ENCODE data around the gene ZG16. TPM values are rescaled to one million over a fixed set of nuclear protein-coding genes. Genes with fewer than 3 reads are reported as not detected.
"Not testable (repeated sequence)": the region's sequence is repeated elsewhere in the genome, so short reads cannot be mapped to it uniquely, and the experiment has no call there.

The ZG16 gene
- total RNA-seq, 1 donor from 2014 or later = not detected

DNA sequence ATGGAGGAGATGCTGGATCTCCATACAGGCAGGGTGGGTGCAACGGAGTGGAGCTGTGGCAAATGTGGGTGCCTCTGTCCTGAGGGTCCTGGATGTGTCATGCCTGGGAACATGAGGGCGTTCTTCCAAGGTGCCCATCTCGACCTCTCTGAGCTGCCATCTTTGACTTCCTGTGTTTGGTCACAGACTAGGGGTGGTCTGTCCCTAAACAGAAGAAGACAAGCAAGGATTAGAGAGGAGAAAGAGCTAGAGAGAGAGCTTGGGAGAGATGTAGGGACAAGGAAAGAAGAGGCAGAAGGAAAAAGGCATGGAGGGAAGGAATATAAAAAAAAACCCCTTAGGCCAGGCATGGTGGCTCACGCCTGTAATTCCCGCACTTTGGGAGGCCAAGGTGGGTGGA, 3.3 kb upstream of the ZG16 start:
- no peak for DNase-seq
- Histone ChIP-seq H3K4me1 (no peaks in the 10 kb centered on the region), H3K27me3 (ENCODE audit: low read depth) (peaks cover 22% of the 10 kb centered on the region), H3K4me3 (no peak overlapping the region), H3K27ac (replicated peaks) (no peak overlapping the region), H3K9me3 (replicated peaks) (no peaks in the 10 kb centered on the region), H3K36me3 (no peaks in the 10 kb centered on the region)
- TF ChIP-seq, protein P1, sequence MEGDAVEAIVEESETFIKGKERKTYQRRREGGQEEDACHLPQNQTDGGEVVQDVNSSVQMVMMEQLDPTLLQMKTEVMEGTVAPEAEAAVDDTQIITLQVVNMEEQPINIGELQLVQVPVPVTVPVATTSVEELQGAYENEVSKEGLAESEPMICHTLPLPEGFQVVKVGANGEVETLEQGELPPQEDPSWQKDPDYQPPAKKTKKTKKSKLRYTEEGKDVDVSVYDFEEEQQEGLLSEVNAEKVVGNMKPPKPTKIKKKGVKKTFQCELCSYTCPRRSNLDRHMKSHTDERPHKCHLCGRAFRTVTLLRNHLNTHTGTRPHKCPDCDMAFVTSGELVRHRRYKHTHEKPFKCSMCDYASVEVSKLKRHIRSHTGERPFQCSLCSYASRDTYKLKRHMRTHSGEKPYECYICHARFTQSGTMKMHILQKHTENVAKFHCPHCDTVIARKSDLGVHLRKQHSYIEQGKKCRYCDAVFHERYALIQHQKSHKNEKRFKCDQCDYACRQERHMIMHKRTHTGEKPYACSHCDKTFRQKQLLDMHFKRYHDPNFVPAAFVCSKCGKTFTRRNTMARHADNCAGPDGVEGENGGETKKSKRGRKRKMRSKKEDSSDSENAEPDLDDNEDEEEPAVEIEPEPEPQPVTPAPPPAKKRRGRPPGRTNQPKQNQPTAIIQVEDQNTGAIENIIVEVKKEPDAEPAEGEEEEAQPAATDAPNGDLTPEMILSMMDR (IDR thresholded peaks at IDR 0.05; ENCODE audit: borderline replicate concordance) = no peak
- intact Hi-C loops (cut with micrococcal nuclease) = no loop called here

DNA sequence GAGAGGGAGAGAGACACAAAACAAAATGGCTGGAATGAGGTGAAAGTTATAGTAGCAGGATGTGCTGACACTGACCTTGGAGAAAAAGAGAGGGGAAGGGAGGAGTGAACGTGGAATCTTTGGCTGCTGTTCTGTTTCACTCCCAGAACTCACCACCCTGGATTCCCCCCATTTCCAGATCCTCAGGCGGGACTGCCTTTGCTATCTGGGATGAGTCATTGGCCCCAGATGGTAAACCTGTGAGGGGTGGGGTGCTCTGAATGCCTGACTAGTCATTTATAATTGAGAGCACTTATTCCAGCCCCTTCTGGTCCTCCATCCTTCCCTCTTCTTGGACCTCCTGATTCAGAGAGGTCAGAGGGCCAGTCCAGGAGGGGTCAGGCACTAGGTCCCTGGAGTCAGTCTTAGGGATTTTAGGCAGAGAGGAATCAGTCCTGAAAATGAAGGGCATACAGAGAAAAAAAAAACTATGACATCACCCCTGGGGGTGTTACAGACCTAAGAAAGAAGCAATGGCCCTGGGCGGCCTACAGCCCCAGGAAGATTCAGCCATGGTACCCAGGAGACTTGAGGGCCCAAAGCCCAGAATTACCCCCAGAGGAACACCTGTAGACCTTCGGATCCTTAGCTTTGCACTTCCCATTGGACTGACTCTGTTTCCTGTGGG, 2.2 kb upstream of the ZG16 start:
- no peak overlapping the region for H3K4me3 ChIP-seq
- H3K27ac ChIP-seq (replicated peaks) = no peak overlapping the region
- no peaks in the 10 kb centered on the region for H3K36me3 ChIP-seq
- no peak for DNase-seq
- peaks cover 28% of the 10 kb centered on the region for H3K27me3 ChIP-seq (ENCODE audit: low read depth)
- H3K9me3 ChIP-seq (replicated peaks) = no peaks in the 10 kb centered on the region
- no peaks in the 10 kb centered on the region for H3K4me1 ChIP-seq
- TF ChIP-seq, protein P1 (IDR thresholded peaks at IDR 0.05; ENCODE audit: borderline replicate concordance) = no peak
- intact Hi-C loops (cut with micrococcal nuclease) = no loop called here

- Histone ChIP-seq H3K4me3 (no peak overlapping the region), H3K4me1 (no peaks in the 10 kb centered on the region), H3K9me3 (replicated peaks) (no peaks in the 10 kb centered on the region), H3K27ac (replicated peaks) (no peak overlapping the region), H3K27me3 (ENCODE audit: low read depth) (peaks cover 28% of the 10 kb centered on the region), H3K36me3 (no peaks in the 10 kb centered on the region)
- intact Hi-C loops (cut with micrococcal nuclease) = no loop called here
- DNase-seq = no peak
- TF ChIP-seq, protein P1 (IDR thresholded peaks at IDR 0.05; ENCODE audit: borderline replicate concordance) = no peak
Measured at GRCh38 chr16:29779474-29779873, 1.4 kb downstream of the ZG16 start.

GRCh38 chr16:29783094-29783953, 5.3 kb downstream of the ZG16 start:
- H3K27ac ChIP-seq (replicated peaks); intact Hi-C loops (cut with micrococcal nuclease); H3K9me3 ChIP-seq (replicated peaks); H3K36me3 ChIP-seq; DNase-seq; H3K4me3 ChIP-seq: not testable (repeated sequence)
- peaks cover 20% of the 10 kb centered on the region for H3K27me3 ChIP-seq (ENCODE audit: low read depth)
- H3K4me1 ChIP-seq = peaks cover 11% of the 10 kb centered on the region

GRCh38 chr16:29784157-29784556, 6.1 kb downstream of the ZG16 start:
- intact Hi-C loops (cut with micrococcal nuclease) = no loop called here
- TF ChIP-seq, protein P1 (IDR thresholded peaks at IDR 0.05; ENCODE audit: borderline replicate concordance) = no peak
- Histone ChIP-seq H3K4me1 (peaks cover 11% of the 10 kb centered on the region), H3K36me3 (no peaks in the 10 kb centered on the region), H3K27ac (replicated peaks) (no peak overlapping the region), H3K9me3 (replicated peaks) (no peaks in the 10 kb centered on the region), H3K4me3 (no peak overlapping the region), H3K27me3 (ENCODE audit: low read depth) (peaks cover 12% of the 10 kb centered on the region)
- no peak for DNase-seq
